ENCODE measurements around the gene THADA.

Gene THADA

DNA sequence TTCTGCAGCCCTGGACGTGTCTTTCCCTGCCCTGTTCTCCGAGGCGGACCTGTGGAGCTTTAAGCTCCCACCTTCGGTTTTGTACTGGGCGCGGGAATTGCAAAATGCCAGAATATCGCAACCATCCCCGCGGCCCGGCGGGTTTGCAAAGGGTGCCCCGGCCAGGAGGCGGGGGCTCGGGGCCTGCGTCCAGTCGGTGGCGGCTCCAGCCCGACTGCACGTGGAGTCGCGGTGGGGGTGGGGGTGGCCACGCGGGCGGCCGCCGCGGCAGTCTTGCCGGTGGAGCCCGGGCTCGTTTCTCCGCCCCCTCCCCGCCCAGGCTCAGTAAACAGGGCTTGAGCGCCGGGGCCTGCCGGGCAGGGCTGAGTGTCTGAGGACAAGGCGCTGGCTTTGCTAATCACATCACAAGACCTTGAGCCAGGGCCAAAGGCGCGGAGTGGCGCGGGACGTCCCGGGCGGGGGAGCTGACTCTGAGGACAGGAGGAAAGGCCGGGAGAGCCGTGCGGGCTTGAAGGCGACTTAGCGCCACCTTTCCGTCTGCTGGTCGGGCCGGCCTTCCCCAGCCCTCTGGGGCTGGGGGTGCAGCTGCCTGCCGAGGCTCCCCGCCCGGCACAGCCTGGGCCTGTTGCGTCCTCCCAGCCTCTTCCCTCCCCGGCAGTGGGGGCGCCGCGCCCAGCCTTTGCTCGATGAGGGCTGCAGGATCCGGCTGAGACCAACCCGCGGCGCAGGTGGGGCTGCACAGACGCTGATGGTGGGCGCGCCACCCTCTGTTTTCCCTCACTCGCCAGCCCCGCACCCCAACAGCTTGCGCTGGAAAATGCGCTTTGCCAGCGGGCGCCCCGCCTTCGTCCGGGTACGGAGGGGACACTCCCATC lies 368.6 kb downstream of the THADA start:
- DNase-seq = peak; percentile 53

DNA sequence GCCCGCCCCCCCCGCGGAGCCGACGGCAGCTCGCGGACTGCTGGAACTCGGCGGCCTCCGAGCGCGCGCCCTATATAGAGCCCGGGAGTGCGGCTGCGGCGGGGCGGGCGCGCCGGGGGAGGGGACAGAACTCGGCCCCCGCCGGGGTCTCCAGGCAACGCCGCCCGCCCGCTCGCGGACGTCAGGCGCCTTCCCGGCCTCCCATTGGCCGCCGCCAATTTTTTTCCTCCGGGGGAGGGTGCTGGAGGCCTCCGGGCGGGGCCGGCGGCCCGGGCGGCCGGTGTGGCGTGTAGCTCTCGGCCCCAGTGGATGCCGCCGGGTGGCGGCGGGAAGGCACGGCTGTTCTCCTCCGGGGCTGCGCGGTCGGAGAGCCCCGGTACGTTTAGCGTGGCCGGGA lies 369.3 kb downstream of the THADA start, which contains the start of gene ZFP36L2:
TSS of gene ZFP36L2 (minus strand) at position 49 of the 397 bp plus-strand sequence. CDS start 291 bp downstream, outside the sequence.
- DNase-seq = peak; percentile 93

DNA sequence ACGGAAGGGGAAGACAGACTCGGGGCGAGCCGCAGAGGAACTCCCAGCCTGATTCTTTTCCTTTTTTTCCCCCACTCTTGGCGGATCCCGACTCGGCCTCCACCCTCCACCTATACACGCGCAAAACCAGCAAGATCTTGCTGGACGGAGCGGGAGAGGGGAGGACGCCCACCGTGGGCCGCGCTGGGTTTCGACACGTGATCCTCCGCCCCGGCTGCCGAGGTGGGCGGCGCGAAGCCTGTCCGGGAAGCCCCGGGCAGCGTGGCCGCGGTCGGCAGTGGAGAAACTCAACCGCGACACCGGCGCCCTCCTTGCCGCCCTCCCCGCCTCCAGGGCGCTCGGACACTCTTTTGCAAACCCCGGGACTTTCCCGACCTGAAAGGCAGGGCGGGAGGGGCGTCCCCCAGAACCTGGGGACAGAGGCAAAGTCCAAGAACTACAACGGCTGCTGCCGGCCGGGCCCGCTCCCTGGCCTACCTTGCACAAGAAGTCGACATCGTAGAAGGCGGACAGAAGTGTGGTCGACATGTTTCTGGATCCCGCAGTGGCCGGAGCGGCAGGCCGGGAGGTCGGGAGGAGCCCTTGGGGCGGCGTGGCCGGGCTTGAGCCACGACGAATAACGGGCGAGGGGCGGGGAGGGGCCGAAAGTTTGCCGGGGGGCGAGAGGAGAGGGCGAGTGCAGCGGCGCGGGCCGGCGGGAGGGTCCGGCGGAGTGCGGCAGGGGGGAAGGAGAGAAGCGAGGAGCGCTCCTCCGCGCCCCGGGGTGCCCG lies 369.9 kb downstream of the THADA start:
- peak; percentile 11 for DNase-seq

DNA sequence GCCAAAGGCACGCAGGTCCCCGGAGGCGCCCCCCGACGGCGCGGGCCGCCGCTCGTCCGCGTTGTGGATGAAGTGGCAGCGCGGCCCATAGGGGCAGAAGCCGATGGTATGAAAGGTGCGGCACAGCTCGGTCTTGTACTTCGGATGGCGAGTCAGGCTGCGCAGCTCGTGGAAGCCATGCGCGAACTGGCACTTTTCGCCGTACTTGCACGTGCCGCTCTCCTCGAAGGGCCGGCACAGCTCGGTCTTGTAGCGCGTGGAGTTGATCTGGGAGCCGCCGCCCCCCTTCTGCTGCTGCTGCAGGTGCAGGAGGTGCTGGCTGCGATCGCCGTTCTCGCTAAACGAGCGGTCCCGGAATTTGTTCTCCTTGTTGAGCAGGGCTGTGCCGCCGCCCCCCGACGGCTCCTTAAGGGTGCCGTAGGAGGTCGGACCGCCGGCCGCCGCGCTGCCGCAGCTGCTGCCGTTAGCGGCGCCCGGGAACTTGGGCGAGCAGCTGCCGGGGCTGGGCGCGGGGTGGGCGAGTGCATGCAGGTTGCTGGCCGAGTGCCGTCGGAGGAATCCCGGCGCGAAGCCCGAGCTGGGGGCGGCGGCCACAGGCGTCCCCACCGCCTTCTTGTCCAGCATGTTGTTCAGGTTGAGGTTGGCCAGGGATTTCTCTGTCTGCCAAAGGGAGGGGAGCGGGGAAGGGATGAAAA lies 370.6 kb downstream of the THADA start:
- no peak for DNase-seq

DNA sequence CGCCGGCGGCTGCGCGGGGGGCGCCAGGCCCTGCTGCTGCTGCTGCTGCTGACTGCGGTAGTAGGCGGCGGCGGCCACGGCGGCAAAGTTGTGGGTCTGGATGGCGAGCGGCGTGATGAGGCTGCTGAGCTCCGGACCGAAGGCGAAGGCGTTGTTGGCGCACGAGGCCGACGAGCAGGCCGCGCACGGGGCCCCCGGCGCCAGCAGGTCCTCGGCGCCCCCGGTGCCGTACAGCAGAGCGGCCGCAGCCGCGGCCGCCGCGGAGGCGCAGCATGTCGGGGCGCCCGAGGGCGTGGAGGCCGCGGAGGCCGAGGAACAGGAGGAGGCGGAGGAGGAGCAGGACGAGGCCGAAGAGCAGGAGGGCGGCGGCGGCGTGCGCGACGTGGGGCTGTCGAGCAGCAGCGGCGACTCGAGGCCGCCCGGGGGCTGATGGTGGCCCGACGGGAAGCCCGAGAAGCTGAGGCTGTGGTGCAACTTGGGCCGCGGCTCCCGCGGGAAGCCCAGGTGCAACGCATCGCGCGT lies 371.2 kb downstream of the THADA start:
- no peak for DNase-seq

DNA sequence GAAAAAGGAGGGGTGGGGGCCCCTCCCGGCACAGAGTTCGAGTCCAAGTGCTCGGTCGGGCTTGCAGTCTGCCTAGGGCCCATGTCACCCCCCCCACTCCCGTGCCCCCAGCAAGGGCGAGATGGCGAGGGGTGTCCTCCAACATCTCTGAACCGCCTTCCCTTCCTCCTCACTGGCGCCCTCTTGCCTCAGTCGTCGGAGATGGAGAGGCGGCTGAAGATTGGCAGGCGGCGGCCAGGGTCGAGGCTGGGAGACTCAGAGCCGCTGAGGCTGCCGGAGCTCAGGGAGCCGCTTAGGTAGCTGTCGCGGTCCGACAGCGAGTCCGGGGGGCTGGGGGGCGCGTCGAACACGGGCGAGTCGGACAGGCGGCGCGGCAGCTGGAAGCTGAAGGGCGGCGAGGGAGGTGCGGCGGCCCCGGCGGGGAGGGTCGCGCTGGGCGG lies 371.7 kb downstream of the THADA start:
- no peak for DNase-seq

DNA sequence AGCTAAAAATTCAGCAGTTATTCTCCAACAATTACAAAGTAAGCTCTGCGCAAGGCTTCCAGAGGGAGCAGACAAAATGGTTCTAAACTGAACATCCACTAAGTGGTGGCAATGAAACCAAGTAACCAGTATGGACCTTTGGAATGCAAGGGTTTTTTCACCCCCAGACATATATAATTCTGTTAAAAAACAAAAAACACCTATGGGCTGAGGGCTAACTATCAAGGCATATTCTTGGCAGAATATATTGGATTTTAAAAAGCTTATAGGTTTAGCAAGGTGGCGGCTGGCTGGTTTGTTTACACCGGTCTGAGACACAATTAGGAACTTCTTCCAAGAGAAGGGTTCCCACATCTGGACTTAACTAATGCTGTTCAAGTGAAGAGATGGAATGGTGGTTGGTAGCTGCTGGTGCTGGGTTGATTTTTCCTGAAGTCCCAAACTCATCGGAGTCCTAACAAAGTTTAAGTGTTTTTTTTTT lies 372.3 kb downstream of the THADA start:
- DNase-seq = no peak

DNA sequence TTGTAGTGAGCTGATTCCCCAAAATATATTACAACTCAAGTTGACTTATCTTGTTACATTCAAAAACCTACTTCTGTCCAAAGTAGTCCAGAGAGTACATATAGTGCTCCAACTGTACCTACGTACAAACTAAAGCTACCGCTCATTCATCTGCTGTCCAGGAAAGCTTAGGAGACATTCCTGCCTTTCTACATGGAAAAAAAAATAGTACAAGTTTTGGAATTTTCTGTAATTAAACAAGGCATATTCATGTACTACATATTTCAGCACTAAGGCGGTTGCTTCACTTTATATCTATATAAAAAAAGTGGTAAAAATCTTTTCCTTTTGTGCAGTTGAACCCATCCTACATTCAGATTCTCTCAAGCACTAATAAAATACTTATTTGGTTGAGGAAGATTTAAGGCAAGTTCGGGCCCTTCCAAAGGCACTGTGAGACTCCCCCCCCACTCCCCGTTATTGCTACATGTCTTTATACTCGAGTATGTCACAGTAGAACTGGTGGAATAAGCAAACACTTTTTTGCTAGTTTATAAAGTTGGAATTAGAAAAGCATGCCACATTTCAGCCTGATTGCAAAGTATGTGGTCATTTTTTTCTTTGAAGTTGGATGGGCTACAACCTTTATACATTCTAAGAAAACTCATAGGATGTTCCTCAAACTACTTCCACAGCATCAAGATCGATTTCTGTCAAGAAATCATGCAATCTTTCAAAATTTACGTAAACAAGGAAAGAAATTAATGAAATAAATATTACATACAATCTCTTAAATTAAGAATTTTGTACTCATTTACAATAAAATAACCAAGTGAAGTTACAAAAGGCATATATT lies 373.1 kb downstream of the THADA start:
- no peak for DNase-seq

DNA sequence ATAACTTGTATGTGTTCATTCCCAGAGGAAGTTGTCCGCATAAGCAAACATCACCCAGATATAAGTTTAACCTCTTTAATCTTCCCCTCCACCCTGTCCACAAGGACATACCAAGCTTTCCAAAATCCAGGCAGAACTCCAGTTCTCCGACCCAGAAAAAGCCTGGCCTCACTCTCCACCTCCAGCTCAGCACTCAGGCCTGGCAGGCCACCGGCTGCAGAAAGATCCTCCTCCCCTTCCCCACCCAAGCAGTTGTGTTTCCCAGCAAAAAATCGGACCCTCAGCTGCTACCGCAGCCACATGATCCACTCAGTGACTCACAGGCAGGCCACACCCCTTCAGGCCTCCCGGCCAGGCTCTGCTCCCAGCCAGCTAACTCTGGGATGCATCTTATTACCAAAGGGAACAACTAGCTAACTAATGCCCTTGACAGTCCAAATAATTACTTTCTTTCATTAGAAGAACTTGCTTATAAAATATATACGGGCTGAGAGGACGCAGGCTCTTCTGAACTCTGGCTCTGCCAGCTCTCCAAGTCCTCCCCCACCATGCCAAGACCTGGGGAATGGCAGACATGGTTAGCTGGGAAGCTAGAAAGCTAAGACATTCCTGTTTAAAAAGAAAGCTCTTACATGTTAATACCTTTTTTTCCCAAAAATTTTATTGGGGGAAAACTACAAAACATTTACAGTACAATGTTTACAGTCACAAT lies 373.9 kb downstream of the THADA start:
- peak; percentile 14 for DNase-seq

DNA sequence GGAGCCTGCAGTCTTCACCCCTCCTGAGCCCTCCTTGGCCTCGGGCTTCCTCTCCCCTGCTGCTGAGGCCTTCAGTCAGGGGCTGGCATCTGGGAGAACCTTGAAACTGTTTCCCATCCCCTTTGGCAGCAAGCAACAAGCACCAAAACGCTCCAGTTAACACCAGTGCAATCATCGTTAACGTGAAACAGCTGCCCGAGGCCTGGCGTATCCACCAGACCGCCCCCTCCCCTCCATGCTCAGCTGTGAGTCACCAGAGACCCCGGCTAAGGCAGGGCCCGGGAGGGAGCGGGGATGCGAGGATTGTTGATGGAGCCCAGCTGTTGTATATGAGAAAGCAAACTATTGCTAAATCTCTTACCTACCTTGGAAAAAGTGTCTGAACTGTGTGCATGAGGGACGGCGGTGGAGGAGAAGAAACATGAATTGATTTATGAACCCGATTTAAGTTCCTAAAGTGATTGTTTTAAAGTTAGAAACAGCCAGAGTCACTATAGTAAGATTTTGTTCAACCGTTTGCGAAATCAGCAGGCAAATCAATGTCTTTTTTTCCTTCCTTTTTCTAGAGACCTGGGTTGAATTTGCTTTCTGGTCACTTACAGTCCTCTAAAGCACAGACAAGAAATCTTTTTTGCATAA lies 374.6 kb downstream of the THADA start:
- no peak for DNase-seq

DNA sequence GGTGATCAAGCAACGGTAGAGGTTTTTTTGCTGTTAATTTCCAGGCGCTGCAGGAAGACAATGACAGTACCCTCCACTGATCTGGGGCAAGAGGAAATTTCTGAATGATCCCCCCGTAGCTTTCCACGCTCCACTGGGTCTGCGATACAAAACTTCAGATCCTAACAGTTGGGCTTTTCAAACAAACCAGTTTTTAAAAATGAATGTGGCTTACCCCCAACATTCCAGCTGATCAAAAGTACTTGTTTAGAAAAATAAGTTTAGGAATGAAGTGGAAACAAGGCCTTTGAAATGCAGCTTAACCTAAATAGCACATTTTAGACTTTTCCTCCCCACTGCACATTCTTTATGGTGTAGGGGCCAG lies 375.1 kb downstream of the THADA start:
- DNase-seq = no peak

DNA sequence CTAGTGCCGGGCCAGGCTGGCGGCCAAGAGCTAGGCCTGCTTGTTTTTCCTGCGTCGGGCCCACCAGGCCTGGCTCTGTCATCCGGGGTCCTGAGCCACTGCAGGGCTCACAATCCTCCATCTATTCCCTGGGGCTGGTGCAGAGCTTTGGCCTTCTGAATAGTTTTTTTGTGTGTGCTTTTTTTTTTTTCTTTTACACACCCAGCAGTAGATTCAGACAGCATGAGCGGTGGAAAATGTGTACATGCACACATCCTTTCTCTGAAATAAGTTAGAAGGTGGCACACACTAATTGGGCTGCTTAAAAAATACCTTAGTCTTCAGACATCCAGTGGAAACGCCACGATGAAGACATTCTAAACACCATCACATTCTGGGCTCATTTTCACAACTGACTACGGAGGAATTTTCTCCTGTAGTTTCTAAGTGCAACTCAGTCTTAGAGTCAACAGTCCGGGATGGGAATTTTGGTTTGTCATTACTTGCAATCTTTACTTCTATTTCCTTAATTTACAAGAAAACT lies 375.5 kb downstream of the THADA start:
- DNase-seq = no peak

DNA sequence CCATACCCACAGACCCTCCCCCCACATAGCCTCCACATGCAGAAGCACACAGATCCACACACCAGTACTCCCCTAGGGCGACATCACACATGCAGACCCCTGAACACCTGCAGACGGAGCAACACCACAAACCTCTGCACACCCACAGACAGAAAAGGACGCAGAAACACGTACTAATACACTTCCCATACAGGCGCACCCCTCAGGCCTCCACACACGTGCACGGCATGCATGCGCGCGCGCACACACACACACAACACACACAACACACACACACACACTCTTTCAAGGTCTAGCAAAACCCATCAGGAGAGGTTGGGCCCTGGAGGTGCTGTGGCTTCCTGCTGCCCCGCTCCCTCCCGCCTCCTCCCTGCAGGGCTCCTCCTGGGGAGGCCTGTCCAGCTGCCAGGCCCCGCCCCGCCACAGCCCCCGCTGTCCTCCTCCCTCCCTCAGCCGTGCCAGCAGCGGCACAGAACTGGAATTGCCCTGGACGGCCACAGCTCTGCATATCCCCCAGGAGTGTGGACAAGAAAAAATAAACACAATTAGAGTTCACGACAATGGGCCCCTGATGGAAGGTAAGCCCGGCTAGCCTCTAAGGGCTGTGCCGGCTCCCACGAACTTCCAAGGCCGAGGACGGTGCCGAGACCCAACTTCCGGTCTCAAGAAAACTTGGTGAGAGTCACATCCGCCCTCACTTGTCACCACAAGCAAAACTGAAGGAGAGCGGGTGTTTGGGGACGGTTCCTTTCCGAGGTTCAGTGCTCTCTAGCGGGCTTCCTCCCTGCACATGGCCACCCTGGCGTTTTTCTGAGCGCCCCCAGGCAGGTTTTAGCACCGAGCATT lies 376.2 kb downstream of the THADA start:
- DNase-seq = peak; percentile 60

DNA sequence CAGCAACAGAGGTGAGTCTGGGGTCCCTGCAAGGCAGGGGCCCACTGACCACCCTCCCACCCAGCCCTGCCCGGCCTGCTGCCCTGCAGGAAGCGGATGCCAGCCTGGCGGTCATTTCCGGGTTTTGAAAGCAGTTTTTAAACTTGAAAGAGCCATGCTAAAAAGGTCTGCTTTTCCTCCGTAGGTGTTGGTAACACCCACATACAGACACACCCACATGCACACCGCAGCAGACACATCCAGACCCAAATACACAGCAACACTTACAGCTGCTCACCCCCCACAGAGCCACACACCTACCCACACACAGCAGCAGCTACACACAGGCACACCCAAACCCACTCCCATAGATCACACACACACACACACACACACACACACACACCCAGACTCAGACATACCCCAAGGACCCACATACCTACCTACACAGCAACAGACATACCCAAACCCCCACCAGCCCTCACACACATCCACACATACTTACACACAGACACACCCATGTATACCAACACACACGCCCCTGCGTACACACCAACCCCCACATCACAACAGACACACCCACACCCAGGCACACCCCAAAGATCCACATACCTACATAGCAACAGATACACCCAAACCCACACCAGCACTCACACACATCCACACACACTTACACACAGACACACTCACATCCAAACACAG lies 377.0 kb downstream of the THADA start:
- peak; percentile 20 for DNase-seq

DNA sequence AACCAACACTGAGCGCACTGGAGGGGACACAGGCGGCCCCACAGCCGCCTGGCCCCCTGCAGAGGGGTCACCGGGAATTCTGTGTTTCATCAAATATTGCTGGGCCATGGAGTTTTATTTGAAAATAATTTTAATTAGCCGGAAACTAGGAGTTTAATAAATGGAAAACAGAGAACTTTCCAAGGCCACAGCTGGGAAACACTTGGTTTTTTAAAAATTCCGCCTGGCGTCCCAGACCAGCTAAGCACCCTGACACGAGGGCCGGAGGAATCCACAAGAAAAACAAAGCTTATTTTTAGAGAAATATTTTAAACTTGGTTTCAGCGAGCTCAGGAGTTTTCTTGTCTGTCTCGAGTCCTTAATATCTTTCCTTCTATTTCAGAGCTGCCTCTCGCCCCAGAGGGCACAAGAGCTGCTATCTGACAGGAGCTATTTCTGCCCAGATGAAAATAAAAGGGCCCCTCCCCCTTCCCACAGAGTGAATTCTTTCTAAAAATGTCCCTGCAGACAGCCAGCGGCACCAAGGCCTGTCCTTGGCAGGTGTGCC lies 377.6 kb downstream of the THADA start:
- no peak for DNase-seq

DNA sequence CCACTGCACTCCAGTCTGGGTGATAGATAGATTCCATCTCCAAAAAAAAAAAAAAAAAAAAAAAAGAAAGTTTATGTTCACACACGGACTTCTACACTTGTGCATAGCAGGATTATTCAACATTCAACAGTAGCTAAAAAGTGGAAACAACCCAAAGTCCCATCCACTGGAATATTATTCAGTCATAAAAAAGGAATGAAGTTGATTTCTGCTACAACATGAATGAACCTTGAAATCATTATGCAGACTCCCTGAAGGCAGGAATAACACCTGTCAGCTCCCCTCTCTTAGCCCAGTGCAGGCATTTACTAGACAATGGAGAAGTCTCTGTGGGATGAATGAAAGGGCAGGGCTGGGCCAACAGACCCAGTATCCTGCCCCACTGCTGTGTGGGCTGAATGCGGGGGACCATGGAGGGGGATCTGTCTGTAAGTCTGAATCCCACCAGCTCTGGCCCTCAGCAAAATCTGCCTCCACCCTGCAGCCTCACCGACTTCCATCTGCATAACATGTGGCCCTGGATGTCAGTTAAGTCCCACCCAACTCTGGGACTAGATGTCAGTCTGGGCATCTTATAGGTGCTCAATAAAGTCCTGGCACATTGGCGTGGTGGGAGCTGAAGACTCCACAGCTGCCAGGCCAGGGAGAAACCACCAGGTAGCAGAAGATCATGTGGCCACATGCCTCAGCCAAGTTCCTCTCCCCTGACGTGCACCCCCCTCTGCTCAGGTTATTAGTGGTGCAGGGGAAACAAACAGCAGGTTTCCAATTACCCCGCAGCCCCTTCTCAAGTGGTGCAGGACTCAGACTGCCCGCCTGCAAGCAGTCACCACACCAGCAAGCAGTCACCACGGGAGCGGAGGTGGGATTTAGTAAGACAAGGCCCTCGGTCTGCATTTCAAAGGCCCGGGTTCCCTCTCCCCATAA lies 378.3 kb downstream of the THADA start:
- peak; percentile 61 for DNase-seq

DNA sequence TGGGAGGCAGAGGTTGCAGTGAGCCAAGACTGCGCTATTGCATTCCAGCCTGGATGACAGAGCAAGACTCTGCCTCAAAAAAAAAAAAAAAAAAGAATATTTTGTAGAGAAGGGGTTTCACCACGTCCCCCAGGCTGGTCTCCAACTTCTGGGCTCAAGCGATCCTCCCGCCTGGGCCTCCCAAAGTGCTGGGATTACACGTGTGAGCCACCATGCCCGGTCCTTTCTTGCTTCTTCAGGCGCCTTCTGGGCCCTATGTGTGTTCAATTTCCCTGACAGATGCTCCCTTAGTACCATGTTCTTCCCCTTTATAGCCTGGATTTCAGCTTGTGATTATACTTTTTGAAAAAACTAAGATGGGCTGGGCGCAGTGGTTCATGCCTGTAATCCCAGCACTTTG lies 379.2 kb downstream of the THADA start:
- no peak for DNase-seq

All from NCI-H2029 (cell line).